Measurements from ENCODE around the gene OSBPL9. TPM values are rescaled to one million over a fixed set of nuclear protein-coding genes. Genes with fewer than 3 reads are reported as not detected.

Gene OSBPL9
- total RNA-seq, 1 experiment from 2014 or later = 62.4 TPM

DNA sequence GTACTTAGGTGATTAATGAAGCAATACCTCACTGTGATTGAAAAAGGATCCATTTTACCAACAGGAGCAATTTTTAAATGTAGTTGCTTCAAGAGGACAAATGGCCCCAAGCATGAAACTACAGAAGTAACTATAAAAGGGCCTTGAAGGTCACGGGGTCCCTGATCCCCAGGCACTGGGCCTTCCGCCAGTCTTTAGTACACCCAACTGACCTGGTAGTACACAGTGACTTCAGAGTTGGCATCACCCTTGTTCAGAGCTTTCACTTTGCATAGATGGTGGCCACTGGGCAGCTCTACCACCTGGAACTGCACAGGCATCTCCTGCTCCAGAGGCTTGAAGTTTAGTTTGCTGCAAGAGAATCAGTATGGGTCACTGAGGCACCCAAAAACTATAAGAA lies 177.4 kb downstream of the OSBPL9 start:
- intact Hi-C loops (cut with micrococcal nuclease; ENCODE audit: unreplicated experiment) = no loop called here

DNA sequence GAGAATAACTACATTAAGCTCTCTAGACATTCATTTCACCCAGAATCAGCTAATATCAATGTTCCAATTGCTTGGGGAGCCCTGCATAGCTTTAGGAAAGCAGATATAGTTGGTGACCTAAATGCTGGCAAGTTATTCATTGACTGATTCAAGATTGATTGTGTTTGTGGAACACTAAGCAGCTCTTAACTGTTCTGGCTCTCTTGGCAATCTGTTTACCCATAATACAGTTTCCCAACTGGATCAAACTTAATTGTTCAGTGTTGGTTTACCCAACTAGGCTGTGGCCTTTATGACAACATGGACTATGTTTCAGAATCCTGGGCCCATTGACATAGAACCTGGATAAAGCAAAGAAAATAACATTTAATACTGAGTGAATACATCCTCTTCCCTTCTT lies 178.0 kb downstream of the OSBPL9 start:
- no peaks in the 10 kb centered on the region for H3K9me3 ChIP-seq (ENCODE audit: low read depth, low read length, poor library complexity, severe bottlenecking)
- H3K27ac ChIP-seq (ENCODE audit: low read depth, low read length, poor library complexity, severe bottlenecking) = peak overlapping the region; percentile 47
- ChIA-PET CTCF (no interaction called here), POLR2A (ENCODE audit: low non-redundant PET) (no interaction called here)
- TSS peak; percentile 2 for BruUV-seq (replicated peaks)
- H3K27me3 ChIP-seq (replicated peaks; ENCODE audit: insufficient read depth, low read depth, low read length, poor library complexity) = no peaks in the 10 kb centered on the region
- DNase-seq (ENCODE audit: low spot score) = no peak
- peaks cover 97% of the 10 kb centered on the region for H3K36me3 ChIP-seq (ENCODE audit: insufficient read depth, low read length, poor library complexity, severe bottlenecking)
- intact Hi-C loops (cut with micrococcal nuclease; ENCODE audit: unreplicated experiment) = no loop called here
- no peak for TF ChIP-seq EZH2 (IDR thresholded peaks at IDR 0.05; ENCODE audit: borderline replicate concordance, low read depth, low read length, poor library complexity, severe bottlenecking)
- TF ChIP-seq, protein P1, sequence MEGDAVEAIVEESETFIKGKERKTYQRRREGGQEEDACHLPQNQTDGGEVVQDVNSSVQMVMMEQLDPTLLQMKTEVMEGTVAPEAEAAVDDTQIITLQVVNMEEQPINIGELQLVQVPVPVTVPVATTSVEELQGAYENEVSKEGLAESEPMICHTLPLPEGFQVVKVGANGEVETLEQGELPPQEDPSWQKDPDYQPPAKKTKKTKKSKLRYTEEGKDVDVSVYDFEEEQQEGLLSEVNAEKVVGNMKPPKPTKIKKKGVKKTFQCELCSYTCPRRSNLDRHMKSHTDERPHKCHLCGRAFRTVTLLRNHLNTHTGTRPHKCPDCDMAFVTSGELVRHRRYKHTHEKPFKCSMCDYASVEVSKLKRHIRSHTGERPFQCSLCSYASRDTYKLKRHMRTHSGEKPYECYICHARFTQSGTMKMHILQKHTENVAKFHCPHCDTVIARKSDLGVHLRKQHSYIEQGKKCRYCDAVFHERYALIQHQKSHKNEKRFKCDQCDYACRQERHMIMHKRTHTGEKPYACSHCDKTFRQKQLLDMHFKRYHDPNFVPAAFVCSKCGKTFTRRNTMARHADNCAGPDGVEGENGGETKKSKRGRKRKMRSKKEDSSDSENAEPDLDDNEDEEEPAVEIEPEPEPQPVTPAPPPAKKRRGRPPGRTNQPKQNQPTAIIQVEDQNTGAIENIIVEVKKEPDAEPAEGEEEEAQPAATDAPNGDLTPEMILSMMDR (conservative IDR thresholded peaks at IDR 0.05; ENCODE audit: low read depth, low read length) = no peak
- H3K4me1 ChIP-seq (ENCODE audit: insufficient read depth, low read length, poor library complexity, severe bottlenecking) = no peaks in the 10 kb centered on the region
- H3K4me3 ChIP-seq (ENCODE audit: low read depth, low read length, poor library complexity, severe bottlenecking) = no peak overlapping the region

More for the DNA sequence above, 177.4 kb downstream of the OSBPL9 start:
- BruUV-seq (replicated peaks) = no TSS peak
- TF ChIP-seq, protein P1 (conservative IDR thresholded peaks at IDR 0.05; ENCODE audit: low read depth, low read length) = no peak
- Histone ChIP-seq H3K9me3 (ENCODE audit: low read depth, low read length, poor library complexity, severe bottlenecking) (no peaks in the 10 kb centered on the region), H3K4me3 (ENCODE audit: low read depth, low read length, poor library complexity, severe bottlenecking) (no peak overlapping the region), H3K27ac (ENCODE audit: low read depth, low read length, poor library complexity, severe bottlenecking) (peak overlapping the region; percentile 47), H3K27me3 (replicated peaks; ENCODE audit: insufficient read depth, low read depth, low read length, poor library complexity) (no peaks in the 10 kb centered on the region), H3K36me3 (ENCODE audit: insufficient read depth, low read length, poor library complexity, severe bottlenecking) (peaks cover 97% of the 10 kb centered on the region), H3K4me1 (ENCODE audit: insufficient read depth, low read length, poor library complexity, severe bottlenecking) (no peaks in the 10 kb centered on the region)
- DNase-seq (ENCODE audit: low spot score) = no peak
- CTCF ChIA-PET = no interaction called here
- POLR2A ChIA-PET (ENCODE audit: low non-redundant PET) = no interaction called here

DNA sequence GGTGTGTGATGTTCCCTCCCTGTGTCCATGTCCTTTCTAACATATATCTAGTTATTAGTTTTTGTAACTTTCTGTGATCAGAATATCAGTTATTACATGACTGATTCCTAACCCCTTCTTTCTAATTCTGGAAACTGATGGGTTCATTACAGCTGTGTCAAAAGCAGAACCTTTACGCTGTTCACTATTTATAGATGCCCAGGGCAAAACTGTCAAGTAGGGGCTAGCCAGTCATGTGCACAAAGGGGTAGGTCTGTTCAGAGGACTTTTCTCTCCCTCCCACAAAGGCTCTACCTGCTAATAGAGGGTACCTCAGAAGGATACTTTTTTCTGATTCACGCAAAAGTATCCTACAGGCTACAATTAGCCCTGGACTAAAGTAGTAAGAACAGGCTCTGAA lies 182.5 kb downstream of the OSBPL9 start:
- CTCF ChIA-PET = no interaction called here
- Histone ChIP-seq H3K27me3 (replicated peaks; ENCODE audit: insufficient read depth, low read depth, low read length, poor library complexity) (no peaks in the 10 kb centered on the region), H3K4me1 (ENCODE audit: insufficient read depth, low read length, poor library complexity, severe bottlenecking) (no peaks in the 10 kb centered on the region), H3K9me3 (ENCODE audit: low read depth, low read length, poor library complexity, severe bottlenecking) (no peaks in the 10 kb centered on the region), H3K27ac (ENCODE audit: low read depth, low read length, poor library complexity, severe bottlenecking) (no peak overlapping the region), H3K36me3 (ENCODE audit: insufficient read depth, low read length, poor library complexity, severe bottlenecking) (peaks cover 97% of the 10 kb centered on the region), H3K4me3 (ENCODE audit: low read depth, low read length, poor library complexity, severe bottlenecking) (no peak overlapping the region)
- POLR2A ChIA-PET (ENCODE audit: low non-redundant PET) = no interaction called here
- intact Hi-C loops (cut with micrococcal nuclease; ENCODE audit: unreplicated experiment) = no loop called here
- no peak for DNase-seq (ENCODE audit: low spot score)
- no peak for TF ChIP-seq EZH2 (IDR thresholded peaks at IDR 0.05; ENCODE audit: borderline replicate concordance, low read depth, low read length, poor library complexity, severe bottlenecking)
- TF ChIP-seq, protein P1 (conservative IDR thresholded peaks at IDR 0.05; ENCODE audit: low read depth, low read length) = no peak
- no TSS peak for BruUV-seq (replicated peaks)

Measured in A673 (cell line).